IMR-90 (cell line): ENCODE results near the gene SLC25A6. TPM values are rescaled to one million over a fixed set of nuclear protein-coding genes. Genes with fewer than 3 reads are reported as not detected.
A peak's percentile ranks its signal among the peaks of the same experiment; 100 is the strongest.

Experiments used
- ATAC-seq: fragments of 200-7000 bp; cut with Tn5 transposase; 2 replicates; pipeline ENCODE4 v1.9.1; 2020; ENCODE audit warnings: low read depth, mild to moderate bottlenecking, moderate library complexity
- BruUV-seq: library from RNA; stranded (reverse); fragments of 400-500 nt; replicated peaks from 2 replicates; lab custom pipeline; 2021; lab: Mats Ljungman, UMichigan
- CTCF ChIA-PET: fragments of 300-600 bp; formaldehyde crosslinking; extraction: SDS; loops from one replicate; lab custom pipeline; 2021; ENCODE audit warnings: antibody characterized with exemption; lab: Yijun Ruan, JAX
- POLR2A ChIA-PET: fragments of 300-600 bp; sonication (Branson Sonifier 250); formaldehyde crosslinking; loops from one replicate; lab custom pipeline; 2022; ENCODE audit warnings: antibody characterized with exemption; ENCODE audit not compliant: unreplicated experiment; lab: Charles Lee
- DNase-seq: peaks from one replicate; pipeline ENCODE4 v3.0.0; 2013
- H2AFZ ChIP-seq: replicated peaks from 2 replicates; pipeline ENCODE3; 2013; ENCODE audit warnings: low read length, mild to moderate bottlenecking; ENCODE audit not compliant: poor library complexity
- H2AK5ac ChIP-seq: 2 replicates; pipeline ENCODE4 v1.6.1; 2013; ENCODE audit warnings: low read depth, low read length, inconsistent platforms
- H2AK9ac ChIP-seq: replicated peaks from 2 replicates; pipeline ENCODE3; 2013; ENCODE audit warnings: mild to moderate bottlenecking, low read depth, low read length, moderate library complexity; ENCODE audit not compliant: poor library complexity
- H2BK120ac ChIP-seq: 2 replicates; pipeline ENCODE4 v1.6.1; 2013; ENCODE audit warnings: low read depth, low read length, inconsistent platforms
- H2BK15ac ChIP-seq: 3 replicates; pipeline ENCODE4 v1.6.1; 2013; ENCODE audit warnings: low read depth, low read length, inconsistent platforms
- H2BK20ac ChIP-seq: 2 replicates; pipeline ENCODE4 v1.6.1; 2013; ENCODE audit warnings: low read depth, mild to moderate bottlenecking, inconsistent platforms, low read length, moderate library complexity
- H2BK5ac ChIP-seq: 2 replicates; pipeline ENCODE4 v1.6.1; 2013; ENCODE audit warnings: mild to moderate bottlenecking, low read depth, low read length, inconsistent platforms; ENCODE audit not compliant: poor library complexity, severe bottlenecking
- H3K14ac ChIP-seq: replicated peaks from 2 replicates; pipeline ENCODE4 v1.6.1; 2013; ENCODE audit warnings: low read depth, low read length, inconsistent platforms
- H3K18ac ChIP-seq: 2 replicates; pipeline ENCODE4 v1.6.1; 2013; ENCODE audit warnings: low read depth, low read length, control low read depth
- H3K23ac ChIP-seq: 2 replicates; pipeline ENCODE4 v1.6.1; 2013; ENCODE audit warnings: low read depth, low read length, inconsistent platforms
- H3K27ac ChIP-seq: 2 replicates; pipeline ENCODE4 v1.5.1; 2013; ENCODE audit warnings: mild to moderate bottlenecking, control low read depth, low read length; ENCODE audit not compliant: insufficient read depth
- H3K27me3 ChIP-seq: 2 replicates; pipeline ENCODE4 v1.6.1; 2013; ENCODE audit warnings: low read length; ENCODE audit not compliant: control insufficient read depth, insufficient read depth
- H3K36me3 ChIP-seq: 2 replicates; pipeline ENCODE4 v1.6.1; 2013; ENCODE audit warnings: low read length, mixed read lengths; ENCODE audit not compliant: control insufficient read depth, insufficient read depth
- H3K4ac ChIP-seq: 2 replicates; pipeline ENCODE4 v1.6.1; 2013; ENCODE audit warnings: low read depth, low read length, inconsistent platforms
- H3K4me1 ChIP-seq: 2 replicates; pipeline ENCODE4 v1.6.1; 2013; ENCODE audit warnings: low read length, mixed read lengths; ENCODE audit not compliant: control insufficient read depth, insufficient read depth
- H3K4me2 ChIP-seq: 2 replicates; pipeline ENCODE4 v1.6.1; 2013; ENCODE audit warnings: low read depth, mild to moderate bottlenecking, control low read depth, low read length, moderate library complexity
- H3K4me3 ChIP-seq: 2 replicates; pipeline ENCODE4 v1.5.1; 2013; ENCODE audit warnings: low read depth, mild to moderate bottlenecking, control low read depth, low read length, moderate library complexity; ENCODE audit not compliant: insufficient read depth
- H3K56ac ChIP-seq: 2 replicates; pipeline ENCODE4 v1.6.1; 2013; ENCODE audit warnings: low read length, inconsistent platforms; ENCODE audit not compliant: insufficient read depth; ENCODE audit errors: extremely low read depth
- H3K79me1 ChIP-seq, 2 experiments: 2 replicates each; pipeline ENCODE4 v1.6.1; 2013; ENCODE audit warnings: low read length in 2 of 2, inconsistent platforms in 1 of 2, low read depth in 1 of 2
- H3K9ac ChIP-seq: 2 replicates; pipeline ENCODE4 v1.6.1; 2013; ENCODE audit warnings: low read depth, low read length, control low read depth
- H3K9me1 ChIP-seq: 2 replicates; pipeline ENCODE4 v1.6.1; 2013; ENCODE audit warnings: low read length, inconsistent platforms; ENCODE audit not compliant: insufficient read depth
- H3K9me3 ChIP-seq: 2 replicates; pipeline ENCODE4 v1.6.1; 2013; ENCODE audit warnings: low read length; ENCODE audit not compliant: control insufficient read depth, insufficient read depth
- H4K20me1 ChIP-seq: 2 replicates; pipeline ENCODE4 v1.6.1; 2013; ENCODE audit warnings: low read length, inconsistent platforms; ENCODE audit not compliant: insufficient read depth
- H4K5ac ChIP-seq: 2 replicates; pipeline ENCODE4 v1.6.1; 2013; ENCODE audit warnings: mild to moderate bottlenecking, low read depth, low read length, control low read depth
- H4K8ac ChIP-seq, 2 experiments: 2 replicates each; pipeline ENCODE4 v1.6.1; 2013; ENCODE audit warnings: low read depth in 2 of 2, low read length in 2 of 2, control low read depth in 1 of 2, inconsistent platforms in 1 of 2
- H4K91ac ChIP-seq: 2 replicates; pipeline ENCODE4 v1.6.1; 2013; ENCODE audit warnings: low read depth, low read length, inconsistent platforms; ENCODE audit not compliant: insufficient read depth
- BHLHE40 ChIP-seq: fragments of 150-350 bp; IDR thresholded peaks from 2 replicates; pipeline ENCODE4 v1.6.1; 2016; ENCODE audit warnings: mild to moderate bottlenecking, low read depth, low read length
- CEBPB ChIP-seq: IDR thresholded peaks from 2 replicates; pipeline ENCODE4 v1.6.1; 2012; ENCODE audit warnings: low read depth, low read length, improper control_type of control experiment
- CHD1 ChIP-seq: IDR thresholded peaks from 2 replicates; pipeline ENCODE4 v1.6.1; 2012; ENCODE audit warnings: low read depth, low read length, improper control_type of control experiment
- CTCF ChIP-seq: conservative IDR thresholded peaks from 2 replicates; pipeline ENCODE4 v1.5.1; 2012; ENCODE audit warnings: mild to moderate bottlenecking, low read depth, low read length, improper control_type of control experiment
- ELK1 ChIP-seq: fragments of 150-350 bp; IDR thresholded peaks from 2 replicates; pipeline ENCODE4 v1.6.1; 2016; ENCODE audit warnings: low read depth, mild to moderate bottlenecking, low read length, moderate library complexity, borderline replicate concordance
- FOS ChIP-seq: fragments of 150-350 bp; IDR thresholded peaks from 2 replicates; pipeline ENCODE4 v1.6.1; 2016; ENCODE audit warnings: low read depth, low read length
- MAZ ChIP-seq: IDR thresholded peaks from 2 replicates; pipeline ENCODE4 v1.6.1; 2012; ENCODE audit warnings: low read depth, mild to moderate bottlenecking, low read length, improper control_type of control experiment, moderate library complexity, borderline replicate concordance
- MXI1 ChIP-seq: IDR thresholded peaks from 2 replicates; pipeline ENCODE4 v1.6.1; 2012; ENCODE audit warnings: low read depth, mild to moderate bottlenecking, low read length, moderate library complexity, borderline replicate concordance
- NFE2L2 ChIP-seq: fragments of 150-350 bp; IDR thresholded peaks from 2 replicates; pipeline ENCODE4 v1.6.1; 2016; ENCODE audit warnings: low read depth, mild to moderate bottlenecking, low read length
- POLR2A ChIP-seq: IDR thresholded peaks from 2 replicates; pipeline ENCODE4 v1.6.1; 2012; ENCODE audit warnings: mild to moderate bottlenecking, low read depth, low read length
- RAD21 ChIP-seq: IDR thresholded peaks from 2 replicates; pipeline ENCODE4 v1.6.1; 2012; ENCODE audit warnings: low read length, improper control_type of control experiment
- RFX5 ChIP-seq: IDR thresholded peaks from 2 replicates; pipeline ENCODE4 v1.8.0; 2012; ENCODE audit warnings: low read depth, mild to moderate bottlenecking, low read length, moderate library complexity
- SMC3 ChIP-seq: fragments of 150-350 bp; IDR thresholded peaks from 2 replicates; pipeline ENCODE4 v1.6.1; 2016; ENCODE audit warnings: low read depth, mild to moderate bottlenecking, antibody characterized with exemption, low read length, moderate library complexity
- WGBS, 2 experiments: methylation state at CpG; one replicate each; pipeline versions ENCODE4 v1.1.5 to v1.1.7; 2013; ENCODE audit warnings: missing lambda C conversion rate in 2 of 2; ENCODE audit not compliant: insufficient read length in 1 of 2; ENCODE audit errors: extremely low coverage in 2 of 2; 5-methylcytosine and 5-hydroxymethylcytosine counted together
- dilution Hi-C: fragments of 300-500 bp; cut with HindIII; formaldehyde crosslinking; loops from one replicate; pipeline ENCODE4 v1.14.3; 2018; ENCODE audit warnings: low sequenced_read_pairs; ENCODE audit not compliant: unreplicated experiment
- in situ Hi-C: fragments of 300-500 bp; cut with MboI; formaldehyde crosslinking; loops from 3 replicates; pipeline ENCODE4 v1.14.3; 2019; ENCODE audit warnings: low sequenced_read_pairs, inconsistent platforms, mixed read lengths
- intact Hi-C: fragments of 100-400 bp; cut with micrococcal nuclease; formaldehyde crosslinking; loops from 2 replicates; pipeline ENCODE4 v1.10.0; 2022
- polyA plus RNA-seq, 3 experiments: library from polyadenylated mRNA; depleted of rRNA; stranded (reverse); fragments of >200 nt; gene quantifications; 2 replicates each; pipeline ENCODE4 v1.2.3, GENCODE V29; 2012; ENCODE audit warnings: low replicate concordance in 1 of 3
- total RNA-seq: library from RNA; depleted of rRNA; stranded (reverse); fragments of >200 nt; gene quantifications from 2 replicates; pipeline ENCODE4 v1.2.3, GENCODE V29; 2012
- TF ChIP-seq, protein P1 (sequence below): fragments of 150-350 bp; IDR thresholded peaks from 2 replicates; pipeline ENCODE4 v1.6.1; 2017; ENCODE audit warnings: mild to moderate bottlenecking, antibody characterized with exemption, low read length, low read depth

Gene SLC25A6
- total and polyA plus RNA-seq, 2 of the 4 experiments (the other 2 are of a cell fraction), result 166 to 565 TPM

- H3K18ac ChIP-seq, result no peak overlapping the region
- 33% methylated on average over 5 of the region's 16 CpGs; no CpG with 5 or more reads in 1 of the 2 experiments for WGBS, 2 experiments
- H3K36me3 ChIP-seq, result peaks cover 18% of the 10 kb centered on the region
- H2BK5ac ChIP-seq, result no peak overlapping the region
- no peak overlapping the region for H3K14ac ChIP-seq
- no peak overlapping the region for H2BK15ac ChIP-seq
- H2AFZ ChIP-seq, result no peak overlapping the region
- H2AK5ac ChIP-seq, result no peak overlapping the region
- H2AK9ac ChIP-seq, result no peak overlapping the region
- DNase-seq, result no peak
- no peak overlapping the region for H3K4me3 ChIP-seq
- ChIA-PET POLR2A (no interaction called here), CTCF (no interaction called here)
- peaks cover 10 to 28% of the 10 kb centered on the region in 2 experiments; a peak in 3 of 4 replicates for H3K79me1 ChIP-seq
- H4K91ac ChIP-seq, result no peak overlapping the region
- no peak overlapping the region for H3K4me2 ChIP-seq
- TF ChIP-seq BHLHE40 (no peak), CTCF (no peak), SMC3 (no peak), CHD1 (no peak), NFE2L2 (no peak), CEBPB (no peak), RAD21 (no peak), FOS (no peak), RFX5 (no peak), MAZ (no peak), POLR2A (no peak), MXI1 (no peak), ELK1 (no peak)
- TF ChIP-seq, protein P1, sequence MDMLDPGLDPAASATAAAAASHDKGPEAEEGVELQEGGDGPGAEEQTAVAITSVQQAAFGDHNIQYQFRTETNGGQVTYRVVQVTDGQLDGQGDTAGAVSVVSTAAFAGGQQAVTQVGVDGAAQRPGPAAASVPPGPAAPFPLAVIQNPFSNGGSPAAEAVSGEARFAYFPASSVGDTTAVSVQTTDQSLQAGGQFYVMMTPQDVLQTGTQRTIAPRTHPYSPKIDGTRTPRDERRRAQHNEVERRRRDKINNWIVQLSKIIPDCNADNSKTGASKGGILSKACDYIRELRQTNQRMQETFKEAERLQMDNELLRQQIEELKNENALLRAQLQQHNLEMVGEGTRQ, result no peak
- intact Hi-C loops, result loop anchor here (10.0 kb wide), 1 partner anchor 51 kb away; no protein-coding TSS in a partner anchor
- H3K9ac ChIP-seq, result peak overlapping the region; percentile 7; the same call in 1 of the 2 replicates
- H3K9me3 ChIP-seq, result no peaks in the 10 kb centered on the region
- no peaks in the 10 kb centered on the region; the same call in 1 of the 2 replicates for H3K4me1 ChIP-seq
- ATAC-seq, result no peak
- no peak overlapping the region for H3K4ac ChIP-seq
- H4K20me1 ChIP-seq, result peaks cover 28% of the 10 kb centered on the region
- no peak overlapping the region for H2BK20ac ChIP-seq
- H3K27ac ChIP-seq, result no peak overlapping the region
- no peak overlapping the region for H2BK120ac ChIP-seq
- H3K56ac ChIP-seq, result no peak overlapping the region
- peak overlapping the region in 1 of 2 experiments; percentile 88; a peak in 1 of 4 replicates for H4K8ac ChIP-seq
- in situ Hi-C loops, result no loop called here
- 0 out of 2 replicates have a peak, but pooled peaks cover 6% of the 10 kb centered on the region for H3K9me1 ChIP-seq
- H4K5ac ChIP-seq, result no peak overlapping the region
- no peaks in the 10 kb centered on the region for H3K27me3 ChIP-seq
- no TSS peak for BruUV-seq
- dilution Hi-C loops, result no loop called here
- H3K23ac ChIP-seq, result no peak overlapping the region; the same call in 1 of the 2 replicates
Observed at GRCh38 chrX:1393871-1394615, 2.1 kb upstream of the SLC25A6 start.
